Mammary epithelial cell (primary cell): ENCODE measurements around the gene MAPK8IP3.

ENCODE experiments used
- EZH2 ChIP-seq: IDR thresholded peaks from 2 replicates; pipeline ENCODE4 v1.6.1; 2012; ENCODE audit warnings: low read length, inconsistent platforms, borderline replicate concordance
- TF ChIP-seq, protein P1 (sequence below), 2 donors: IDR thresholded peaks in 1 of 2; conservative IDR thresholded peaks in 1 of 2; 2 replicates each; pipeline ENCODE4 v1.5.1; 2011 to 2012; ENCODE audit warnings: inconsistent platforms in 2 of 2, low read length in 2 of 2, mild to moderate bottlenecking in 2 of 2, control low read depth in 1 of 2, low read depth in 1 of 2; ENCODE audit not compliant: insufficient read depth in 1 of 2; ENCODE audit errors: extremely low read depth in 1 of 2

DNA sequence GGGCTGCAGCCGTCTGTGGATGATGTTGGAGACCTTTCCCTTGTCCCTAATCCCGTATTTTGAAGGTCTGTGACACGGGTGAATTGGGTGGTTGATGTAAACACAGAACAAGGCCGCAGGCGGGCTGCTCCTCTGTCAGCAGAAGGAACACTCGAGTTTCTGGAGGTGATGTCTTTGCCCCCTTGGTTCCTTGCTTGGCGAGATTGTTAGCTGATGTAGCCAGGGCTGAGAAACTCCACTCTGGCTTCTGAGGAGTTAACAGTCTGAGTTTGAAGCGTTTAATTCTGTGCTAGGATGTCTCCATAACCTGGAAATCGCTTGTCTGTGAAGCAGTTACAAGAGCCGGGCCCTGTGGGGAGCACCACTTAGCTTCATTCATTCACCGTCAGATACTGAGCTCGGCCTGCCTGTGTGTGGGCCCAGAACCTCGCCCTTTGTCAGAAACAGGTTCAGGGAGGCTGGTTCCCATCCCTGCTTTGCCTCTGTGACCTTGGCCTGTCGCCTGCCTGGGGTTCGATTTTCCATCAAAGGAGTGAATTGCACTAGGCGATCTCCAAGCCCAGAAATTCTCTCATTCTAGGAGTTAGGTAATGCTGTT, 1.3 kb downstream of the MAPK8IP3 start:
- TF ChIP-seq, protein P1, sequence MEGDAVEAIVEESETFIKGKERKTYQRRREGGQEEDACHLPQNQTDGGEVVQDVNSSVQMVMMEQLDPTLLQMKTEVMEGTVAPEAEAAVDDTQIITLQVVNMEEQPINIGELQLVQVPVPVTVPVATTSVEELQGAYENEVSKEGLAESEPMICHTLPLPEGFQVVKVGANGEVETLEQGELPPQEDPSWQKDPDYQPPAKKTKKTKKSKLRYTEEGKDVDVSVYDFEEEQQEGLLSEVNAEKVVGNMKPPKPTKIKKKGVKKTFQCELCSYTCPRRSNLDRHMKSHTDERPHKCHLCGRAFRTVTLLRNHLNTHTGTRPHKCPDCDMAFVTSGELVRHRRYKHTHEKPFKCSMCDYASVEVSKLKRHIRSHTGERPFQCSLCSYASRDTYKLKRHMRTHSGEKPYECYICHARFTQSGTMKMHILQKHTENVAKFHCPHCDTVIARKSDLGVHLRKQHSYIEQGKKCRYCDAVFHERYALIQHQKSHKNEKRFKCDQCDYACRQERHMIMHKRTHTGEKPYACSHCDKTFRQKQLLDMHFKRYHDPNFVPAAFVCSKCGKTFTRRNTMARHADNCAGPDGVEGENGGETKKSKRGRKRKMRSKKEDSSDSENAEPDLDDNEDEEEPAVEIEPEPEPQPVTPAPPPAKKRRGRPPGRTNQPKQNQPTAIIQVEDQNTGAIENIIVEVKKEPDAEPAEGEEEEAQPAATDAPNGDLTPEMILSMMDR (conservative IDR thresholded peaks at IDR 0.05 in 1 of 2, IDR thresholded peaks at IDR 0.05 in 1 of 2; ENCODE audit: extremely low read depth in 1 of 2, insufficient read depth in 1 of 2, low read depth in 1 of 2, low read length in 2 of 2) = no peak
- no peak for TF ChIP-seq EZH2
